ENCODE measurements around the gene LCAT.

GRCh38 chr16:67919622-67920221, 24.2 kb downstream of the LCAT start:
- no peak for TF ChIP-seq CTCF (IDR thresholded peaks at IDR 0.05)
- TF ChIP-seq POLR2A (IDR thresholded peaks at IDR 0.05) = no peak

Data from Peyer's patch (tissue), 4 donors.